Neural crest cell (in vitro differentiated cells): ENCODE measurements around the gene ARF5. TPM values are rescaled to one million over a fixed set of nuclear protein-coding genes. Genes with fewer than 3 reads are reported as not detected.
A peak's percentile ranks its signal among the peaks of the same experiment; 100 is the strongest.

ENCODE experiments used
- DNase-seq: peaks from one replicate; pipeline ENCODE4 v3.0.0; 2021; ENCODE audit warnings: low read depth, mixed read lengths, low spot score
- H3K27ac Mint-ChIP-seq: one replicate; pipeline ENCODE4 v1.8.0; 2021; ENCODE audit warnings: mild to moderate bottlenecking, mixed read lengths; ENCODE audit not compliant: unreplicated experiment
- H3K27me3 Mint-ChIP-seq: 2 replicates; pipeline ENCODE4 v1.8.0; 2021; ENCODE audit warnings: low read depth, mild to moderate bottlenecking, mixed read lengths
- H3K36me3 Mint-ChIP-seq: 2 replicates; pipeline ENCODE4 v1.8.0; 2021; ENCODE audit warnings: low read depth, mild to moderate bottlenecking, mixed read lengths
- H3K4me1 Mint-ChIP-seq: 2 replicates; pipeline ENCODE4 v1.8.0; 2021; ENCODE audit warnings: mixed read lengths
- H3K4me3 Mint-ChIP-seq: one replicate; pipeline ENCODE4 v1.8.0; 2021; ENCODE audit warnings: mild to moderate bottlenecking, mixed read lengths
- H3K9me3 Mint-ChIP-seq: 2 replicates; pipeline ENCODE4 v1.8.0; 2021; ENCODE audit warnings: mixed read lengths
- CTCF ChIP-seq: fragments of 200-600 bp; sonication (generic); conservative IDR thresholded peaks from 2 replicates; pipeline ENCODE4 v1.5.0; 2021; ENCODE audit warnings: antibody characterized with exemption, mild to moderate bottlenecking
- total RNA-seq: library from RNA; stranded (reverse); gene quantifications from 2 replicates; pipeline ENCODE4 v1.2.1, GENCODE V29; 2021

The ARF5 gene
- total RNA-seq, 1 donor from 2014 or later: 160 TPM

- Mint-ChIP-seq H3K4me3 (peak overlapping the region; percentile 93), H3K27ac (no peak overlapping the region), H3K27me3 (no peaks in the 10 kb centered on the region), H3K36me3 (peaks cover 6% of the 10 kb centered on the region), H3K9me3 (peaks cover 6% of the 10 kb centered on the region), H3K4me1 (peaks cover 38% of the 10 kb centered on the region)
- DNase-seq: no peak
- TF ChIP-seq CTCF: no peak
Measured at GRCh38 chr7:127584648-127585043, 3.6 kb upstream of the ARF5 start.

- Mint-ChIP-seq H3K4me3 (peak within 1 kb of the TSS; percentile 93), H3K4me1 (peaks cover 41% of the 10 kb centered on the region), H3K36me3 (peaks cover 6% of the 10 kb centered on the region), H3K27me3 (no peaks in the 10 kb centered on the region), H3K9me3 (peaks cover 6% of the 10 kb centered on the region), H3K27ac (peak within 1 kb of the TSS; percentile 88)
- TF ChIP-seq CTCF: no peak
- peak; percentile 97 for DNase-seq
Measured at GRCh38 chr7:127585044-127585953, 2.9 kb upstream of the ARF5 start, which contains the start of gene GCC1. Gene GCC1, minus strand, starts transcription at chr7:127585596. Its CDS starts 414 bp downstream, at chr7:127585182.

GRCh38 chr7:127586346-127586745 lies 1.9 kb upstream of the ARF5 start:
- peaks cover 6% of the 10 kb centered on the region for H3K9me3 Mint-ChIP-seq
- peaks cover 41% of the 10 kb centered on the region for H3K4me1 Mint-ChIP-seq
- no peaks in the 10 kb centered on the region for H3K27me3 Mint-ChIP-seq
- no peak for TF ChIP-seq CTCF
- H3K36me3 Mint-ChIP-seq: peaks cover 6% of the 10 kb centered on the region
- no peak for DNase-seq
- no peak overlapping the region for H3K27ac Mint-ChIP-seq
- peak overlapping the region; percentile 93 for H3K4me3 Mint-ChIP-seq

GRCh38 chr7:127587663-127588018 lies 570 bp upstream of the ARF5 start:
- no peak for TF ChIP-seq CTCF
- peak overlapping the region; percentile 93 for H3K4me3 Mint-ChIP-seq
- H3K9me3 Mint-ChIP-seq: peaks cover 6% of the 10 kb centered on the region
- no peak overlapping the region for H3K27ac Mint-ChIP-seq
- H3K27me3 Mint-ChIP-seq: no peaks in the 10 kb centered on the region
- DNase-seq: no peak
- H3K4me1 Mint-ChIP-seq: peaks cover 41% of the 10 kb centered on the region
- peaks cover 12% of the 10 kb centered on the region for H3K36me3 Mint-ChIP-seq

- Mint-ChIP-seq H3K36me3 (peaks cover 12% of the 10 kb centered on the region), H3K9me3 (peaks cover 6% of the 10 kb centered on the region), H3K4me3 (peak overlapping the region; percentile 95), H3K27ac (peak overlapping the region; percentile 70), H3K27me3 (no peaks in the 10 kb centered on the region), H3K4me1 (peaks cover 34% of the 10 kb centered on the region)
- peak; percentile 56 for DNase-seq
- TF ChIP-seq CTCF: peak; percentile 57
Measured at GRCh38 chr7:127588697-127589482, 679 bp downstream of the ARF5 start.
